GM19452 (cell line): ENCODE measurements around the gene ATP9A.
"Not testable (repeated sequence)": the region's sequence is repeated elsewhere in the genome, so short reads cannot be mapped to it uniquely, and the experiment has no call there.

Experiments used
- ATAC-seq: cut with Tn5 transposase; IDR thresholded peaks from one replicate; pipeline ENCODE4 v1.9.1; 2021; ENCODE audit not compliant: unreplicated experiment

ATP9A gene

GRCh38 chr20:51695574-51696303 is 72.5 kb downstream of the ATP9A start:
- ATAC-seq, result no peak

- ATAC-seq, result no peak
Measured at GRCh38 chr20:51692806-51693400, 75.3 kb downstream of the ATP9A start.

GRCh38 chr20:51691703-51692102 is 76.5 kb downstream of the ATP9A start:
- no peak for ATAC-seq

GRCh38 chr20:51688600-51689244 is 79.5 kb downstream of the ATP9A start:
- ATAC-seq, result no peak

GRCh38 chr20:51687630-51688029 is 80.6 kb downstream of the ATP9A start:
- no peak for ATAC-seq

- ATAC-seq, result no peak
Measured at GRCh38 chr20:51687108-51687507, 81.1 kb downstream of the ATP9A start.

- not testable (repeated sequence) for ATAC-seq
Measured at GRCh38 chr20:51685494-51685893, 82.7 kb downstream of the ATP9A start.

GRCh38 chr20:51680067-51680749 is 88.0 kb downstream of the ATP9A start:
- no peak for ATAC-seq

- ATAC-seq, result no peak
Measured at GRCh38 chr20:51679254-51679921, 88.8 kb downstream of the ATP9A start.

- ATAC-seq, result no peak
Measured at GRCh38 chr20:51678026-51678697, 90.0 kb downstream of the ATP9A start.

GRCh38 chr20:51668947-51669346 is 99.2 kb downstream of the ATP9A start:
- ATAC-seq, result no peak

- ATAC-seq, result no peak
Measured at GRCh38 chr20:51668515-51668914, 99.7 kb downstream of the ATP9A start.

- ATAC-seq, result no peak
Measured at GRCh38 chr20:51667491-51667890, 100.7 kb downstream of the ATP9A start.

- ATAC-seq, result no peak
Measured at GRCh38 chr20:51667002-51667408, 101.2 kb downstream of the ATP9A start.

GRCh38 chr20:51666126-51666525 is 102.1 kb downstream of the ATP9A start:
- ATAC-seq, result no peak

- no peak for ATAC-seq
Measured at GRCh38 chr20:51665543-51666118, 102.6 kb downstream of the ATP9A start.

- ATAC-seq, result no peak
Measured at GRCh38 chr20:51661609-51662178, 106.5 kb downstream of the ATP9A start.

GRCh38 chr20:51660672-51661608 is 107.2 kb downstream of the ATP9A start:
- ATAC-seq, result no peak
